ENCODE data around the gene RSL24D1.

RSL24D1 gene

DNA sequence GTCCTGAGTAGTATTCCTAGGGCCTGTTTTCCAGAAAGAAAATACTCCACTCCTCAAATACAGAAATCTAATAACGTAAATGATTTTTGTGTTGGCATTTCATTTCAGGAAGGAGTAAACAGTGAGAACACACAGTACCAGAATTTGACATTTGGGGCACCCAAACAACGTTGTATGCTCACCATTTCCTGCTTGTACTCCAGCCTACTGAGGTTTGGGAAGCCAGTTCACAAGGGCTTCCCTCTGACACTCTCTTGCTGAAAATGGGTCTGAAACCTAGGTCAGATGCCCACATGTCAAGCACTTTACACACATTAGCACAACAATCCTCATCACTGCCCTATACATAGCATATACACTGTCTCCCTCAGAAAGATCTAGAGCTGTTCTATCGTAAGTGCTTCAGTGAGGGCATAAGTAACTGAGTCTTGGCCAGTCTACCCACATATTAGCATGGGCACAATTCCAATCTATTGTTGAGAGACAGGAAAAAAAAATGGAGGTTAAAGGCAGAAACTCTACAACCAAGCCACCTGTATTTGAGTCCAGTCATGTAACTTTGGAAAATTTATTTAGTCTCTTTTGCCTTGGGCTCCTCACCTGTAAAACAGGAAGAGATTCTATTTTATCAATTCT lies 43.5 kb upstream of the RSL24D1 start:
- Histone ChIP-seq H3K4me1 (ENCODE audit: control insufficient read depth in 1 of 2, insufficient read depth in 2 of 2, low read length in 2 of 2) (no peaks in the 10 kb centered on the region), H2BK5ac (ENCODE audit: low read depth, low read length, poor library complexity) (no peak overlapping the region), H3K9me3 (ENCODE audit: insufficient read depth, low read depth, low read length) (no peaks in the 10 kb centered on the region), H2BK120ac (ENCODE audit: insufficient read depth, low read length, poor library complexity) (no peak overlapping the region), H4K12ac (ENCODE audit: low read depth, low read length) (no peak overlapping the region), H3K79me1 (ENCODE audit: low read length) (no peaks in the 10 kb centered on the region), H3K4me2 (ENCODE audit: low read length) (no peak overlapping the region), H3K9ac (ENCODE audit: low read length) (no peak overlapping the region), H3K23ac (ENCODE audit: low read length) (no peak overlapping the region), H3K4ac (ENCODE audit: low read depth, low read length) (no peak overlapping the region), H2BK12ac (ENCODE audit: low read length) (no peak overlapping the region), H4K91ac (ENCODE audit: low read depth, low read length) (no peak overlapping the region), H2AK5ac (ENCODE audit: low read length) (no peak overlapping the region), H4K8ac (ENCODE audit: low read depth, low read length) (no peak overlapping the region), H3K14ac (ENCODE audit: low read length) (no peak overlapping the region), H3K36me3 (ENCODE audit: control insufficient read depth in 1 of 2, insufficient read depth in 2 of 2, low read length in 2 of 2) (no peaks in the 10 kb centered on the region), H3K4me3 (ENCODE audit: low read depth, low read length) (no peak overlapping the region), H3K27me3 (ENCODE audit: insufficient read depth, low read length) (no peaks in the 10 kb centered on the region), H3K18ac (ENCODE audit: low read length) (no peak overlapping the region), H2AFZ (ENCODE audit: insufficient read depth, low read length, poor library complexity) (no peak overlapping the region), H3K79me2 (ENCODE audit: control insufficient read depth, insufficient read depth, low read length, poor library complexity) (no peaks in the 10 kb centered on the region), H3K27ac (ENCODE audit: low read depth, low read length) (no peak overlapping the region)
- no CpG with 5 or more reads among the region's 3 CpGs for WGBS (ENCODE audit: extremely low coverage, insufficient coverage, insufficient read length)
- no peak for DNase-seq

DNA sequence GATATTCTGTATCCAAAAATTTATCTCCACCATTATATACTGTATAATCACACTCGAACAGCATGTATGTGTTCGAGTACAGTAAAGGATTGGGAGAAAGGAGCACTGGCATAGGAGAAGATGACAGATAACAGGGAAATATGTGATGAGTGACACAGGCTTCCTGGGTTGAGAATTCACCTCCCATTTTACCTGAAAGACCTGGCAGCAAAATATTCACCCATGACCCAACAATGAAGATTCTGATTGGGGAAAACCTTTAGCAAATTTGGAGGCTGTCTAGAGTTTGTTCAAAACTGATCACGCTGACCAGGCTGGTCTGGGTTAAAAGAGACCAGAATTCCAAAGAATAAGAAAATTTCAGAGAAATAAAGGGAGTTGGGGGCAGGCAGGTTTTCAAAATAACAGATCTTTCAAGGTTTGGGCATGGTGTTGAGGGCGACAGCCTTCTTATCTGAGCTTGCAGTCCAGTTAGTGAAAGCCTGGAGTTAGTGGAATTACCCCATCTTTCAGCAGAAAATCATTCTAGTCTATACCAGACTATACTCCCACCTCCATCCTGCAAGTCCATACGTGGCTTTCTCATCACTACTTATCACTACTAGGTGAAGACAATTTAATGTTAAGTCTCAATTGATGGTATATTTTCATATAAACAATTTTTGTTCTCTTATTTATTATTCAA lies 42.8 kb upstream of the RSL24D1 start:
- Histone ChIP-seq H2BK120ac (ENCODE audit: insufficient read depth, low read length, poor library complexity) (no peak overlapping the region), H2AK5ac (ENCODE audit: low read length) (no peak overlapping the region), H3K23ac (ENCODE audit: low read length) (no peak overlapping the region), H3K9me3 (ENCODE audit: insufficient read depth, low read depth, low read length) (no peaks in the 10 kb centered on the region), H3K4me3 (ENCODE audit: low read depth, low read length) (no peak overlapping the region), H4K8ac (ENCODE audit: low read depth, low read length) (no peak overlapping the region), H3K4ac (ENCODE audit: low read depth, low read length) (no peak overlapping the region), H3K14ac (ENCODE audit: low read length) (no peak overlapping the region), H3K79me1 (ENCODE audit: low read length) (no peaks in the 10 kb centered on the region), H2BK5ac (ENCODE audit: low read depth, low read length, poor library complexity) (no peak overlapping the region), H3K79me2 (ENCODE audit: control insufficient read depth, insufficient read depth, low read length, poor library complexity) (no peaks in the 10 kb centered on the region), H3K18ac (ENCODE audit: low read length) (no peak overlapping the region), H3K36me3 (ENCODE audit: control insufficient read depth in 1 of 2, insufficient read depth in 2 of 2, low read length in 2 of 2) (no peaks in the 10 kb centered on the region), H3K27me3 (ENCODE audit: insufficient read depth, low read length) (no peaks in the 10 kb centered on the region), H2AFZ (ENCODE audit: insufficient read depth, low read length, poor library complexity) (no peak overlapping the region), H3K9ac (ENCODE audit: low read length) (no peak overlapping the region), H3K27ac (ENCODE audit: low read depth, low read length) (no peak overlapping the region), H3K4me2 (ENCODE audit: low read length) (no peak overlapping the region), H2BK12ac (ENCODE audit: low read length) (no peak overlapping the region), H4K91ac (ENCODE audit: low read depth, low read length) (no peak overlapping the region), H3K4me1 (ENCODE audit: control insufficient read depth in 1 of 2, insufficient read depth in 2 of 2, low read length in 2 of 2) (no peaks in the 10 kb centered on the region), H4K12ac (ENCODE audit: low read depth, low read length) (no peak overlapping the region)
- no peak for DNase-seq
- no CpG with 5 or more reads among the region's 5 CpGs for WGBS (ENCODE audit: extremely low coverage, insufficient coverage, insufficient read length)

DNA sequence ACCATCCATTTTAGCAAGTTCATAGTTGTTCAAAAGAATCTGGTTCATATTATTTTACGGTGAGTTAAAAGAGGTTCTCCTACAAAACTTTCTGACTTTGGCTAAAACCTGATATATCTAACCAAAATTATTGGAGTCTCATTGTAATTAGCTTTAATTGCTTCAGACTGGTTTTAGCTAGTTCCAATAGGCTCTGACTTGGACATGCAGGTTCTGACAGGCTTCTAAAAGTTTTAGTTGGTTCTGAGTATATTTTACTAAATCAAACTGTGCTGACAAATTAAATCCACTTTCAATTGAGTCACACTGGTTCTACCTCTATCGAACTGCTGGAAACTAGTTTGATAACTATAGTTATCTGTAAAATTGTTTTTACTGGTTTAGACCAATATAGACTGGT lies 42.1 kb upstream of the RSL24D1 start:
- Histone ChIP-seq H2AFZ (ENCODE audit: insufficient read depth, low read length, poor library complexity) (no peak overlapping the region), H3K4me3 (ENCODE audit: low read depth, low read length) (no peak overlapping the region), H4K8ac (ENCODE audit: low read depth, low read length) (no peak overlapping the region), H3K9ac (ENCODE audit: low read length) (no peak overlapping the region), H2BK5ac (ENCODE audit: low read depth, low read length, poor library complexity) (no peak overlapping the region), H3K14ac (ENCODE audit: low read length) (no peak overlapping the region), H3K4ac (ENCODE audit: low read depth, low read length) (no peak overlapping the region), H3K4me2 (ENCODE audit: low read length) (no peak overlapping the region), H2AK5ac (ENCODE audit: low read length) (no peak overlapping the region), H4K12ac (ENCODE audit: low read depth, low read length) (no peak overlapping the region), H3K9me3 (ENCODE audit: insufficient read depth, low read depth, low read length) (no peaks in the 10 kb centered on the region), H2BK120ac (ENCODE audit: insufficient read depth, low read length, poor library complexity) (no peak overlapping the region), H3K79me2 (ENCODE audit: control insufficient read depth, insufficient read depth, low read length, poor library complexity) (no peaks in the 10 kb centered on the region), H3K4me1 (ENCODE audit: control insufficient read depth in 1 of 2, insufficient read depth in 2 of 2, low read length in 2 of 2) (no peaks in the 10 kb centered on the region), H3K27ac (ENCODE audit: low read depth, low read length) (no peak overlapping the region), H2BK12ac (ENCODE audit: low read length) (no peak overlapping the region), H3K36me3 (ENCODE audit: control insufficient read depth in 1 of 2, insufficient read depth in 2 of 2, low read length in 2 of 2) (no peaks in the 10 kb centered on the region), H4K91ac (ENCODE audit: low read depth, low read length) (no peak overlapping the region), H3K18ac (ENCODE audit: low read length) (no peak overlapping the region), H3K23ac (ENCODE audit: low read length) (no peak overlapping the region), H3K27me3 (ENCODE audit: insufficient read depth, low read length) (no peaks in the 10 kb centered on the region), H3K79me1 (ENCODE audit: low read length) (no peaks in the 10 kb centered on the region)
- no peak for DNase-seq
- WGBS (ENCODE audit: extremely low coverage, insufficient coverage, insufficient read length): no CpG with 5 or more reads among the region's 2 CpGs

DNA sequence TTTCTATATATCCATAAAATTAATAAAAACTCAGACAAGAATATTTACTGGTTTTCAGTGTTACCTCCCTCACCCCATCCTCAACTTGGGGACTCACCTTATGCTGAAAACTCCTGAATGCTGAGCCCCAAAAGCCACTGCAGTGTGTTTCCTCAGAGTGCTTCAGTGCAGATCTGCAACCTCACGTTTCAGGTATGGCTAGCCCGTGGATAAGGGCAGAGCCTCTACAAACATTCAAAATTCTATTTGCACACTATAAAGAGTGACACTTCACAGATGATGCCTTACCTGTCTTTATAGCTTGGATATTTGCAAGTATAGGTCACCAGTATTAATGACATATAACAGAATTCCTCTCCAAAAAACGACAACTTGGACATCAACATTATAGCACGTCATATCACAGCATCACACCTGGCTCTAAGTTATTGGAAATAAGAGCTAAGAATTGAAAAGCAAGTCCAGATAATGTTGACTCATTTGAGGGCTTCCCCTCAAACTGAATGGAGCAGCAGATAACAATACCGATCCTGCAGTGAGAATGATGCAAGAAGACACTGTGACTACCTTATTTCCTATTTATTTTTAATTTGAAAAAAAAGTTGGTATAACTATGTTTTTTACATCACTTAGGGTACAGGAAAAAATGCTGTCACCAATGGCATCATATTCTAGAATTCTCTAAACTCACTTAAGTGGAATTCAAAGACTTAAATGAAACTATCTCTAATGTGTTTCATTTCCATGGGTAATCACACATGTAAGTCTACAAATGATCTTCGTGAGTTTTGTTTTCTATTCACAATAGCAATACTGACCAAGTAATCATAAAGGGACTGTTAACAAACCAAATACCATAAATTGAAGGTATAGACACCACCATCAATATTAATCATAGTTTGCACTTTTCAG lies 40.7 kb upstream of the RSL24D1 start:
- H3K79me1 ChIP-seq (ENCODE audit: low read length): no peaks in the 10 kb centered on the region
- H4K12ac ChIP-seq (ENCODE audit: low read depth, low read length): no peak overlapping the region
- H2BK120ac ChIP-seq (ENCODE audit: insufficient read depth, low read length, poor library complexity): no peak overlapping the region
- H4K8ac ChIP-seq (ENCODE audit: low read depth, low read length): no peak overlapping the region
- no peak overlapping the region for H3K23ac ChIP-seq (ENCODE audit: low read length)
- no peak for DNase-seq
- H3K27ac ChIP-seq (ENCODE audit: low read depth, low read length): no peak overlapping the region
- H3K9ac ChIP-seq (ENCODE audit: low read length): no peak overlapping the region
- no peaks in the 10 kb centered on the region for H3K4me1 ChIP-seq (ENCODE audit: control insufficient read depth in 1 of 2, insufficient read depth in 2 of 2, low read length in 2 of 2)
- no peaks in the 10 kb centered on the region for H3K36me3 ChIP-seq (ENCODE audit: control insufficient read depth in 1 of 2, insufficient read depth in 2 of 2, low read length in 2 of 2)
- H3K9me3 ChIP-seq (ENCODE audit: insufficient read depth, low read depth, low read length): no peaks in the 10 kb centered on the region
- H3K18ac ChIP-seq (ENCODE audit: low read length): no peak overlapping the region
- no peaks in the 10 kb centered on the region for H3K27me3 ChIP-seq (ENCODE audit: insufficient read depth, low read length)
- no peak overlapping the region for H3K14ac ChIP-seq (ENCODE audit: low read length)
- no peak overlapping the region for H3K4me2 ChIP-seq (ENCODE audit: low read length)
- no peak overlapping the region for H2AK5ac ChIP-seq (ENCODE audit: low read length)
- H3K79me2 ChIP-seq (ENCODE audit: control insufficient read depth, insufficient read depth, low read length, poor library complexity): no peaks in the 10 kb centered on the region
- H3K4me3 ChIP-seq (ENCODE audit: low read depth, low read length): no peak overlapping the region
- H2AFZ ChIP-seq (ENCODE audit: insufficient read depth, low read length, poor library complexity): no peak overlapping the region
- H3K4ac ChIP-seq (ENCODE audit: low read depth, low read length): no peak overlapping the region
- no peak overlapping the region for H4K91ac ChIP-seq (ENCODE audit: low read depth, low read length)
- no peak overlapping the region for H2BK5ac ChIP-seq (ENCODE audit: low read depth, low read length, poor library complexity)
- no CpG with 5 or more reads among the region's 6 CpGs for WGBS (ENCODE audit: extremely low coverage, insufficient coverage, insufficient read length)
- H2BK12ac ChIP-seq (ENCODE audit: low read length): no peak overlapping the region

All from trophoblast cell (in vitro differentiated cells and primary cell).